ENCODE measurements around the gene GBE1. TPM values are rescaled to one million over a fixed set of nuclear protein-coding genes. Genes with fewer than 3 reads are reported as not detected.

GBE1 gene
- total and polyA plus RNA-seq, 8 donors, result 3.7 to 14.1 (median 9.0) TPM

DNA sequence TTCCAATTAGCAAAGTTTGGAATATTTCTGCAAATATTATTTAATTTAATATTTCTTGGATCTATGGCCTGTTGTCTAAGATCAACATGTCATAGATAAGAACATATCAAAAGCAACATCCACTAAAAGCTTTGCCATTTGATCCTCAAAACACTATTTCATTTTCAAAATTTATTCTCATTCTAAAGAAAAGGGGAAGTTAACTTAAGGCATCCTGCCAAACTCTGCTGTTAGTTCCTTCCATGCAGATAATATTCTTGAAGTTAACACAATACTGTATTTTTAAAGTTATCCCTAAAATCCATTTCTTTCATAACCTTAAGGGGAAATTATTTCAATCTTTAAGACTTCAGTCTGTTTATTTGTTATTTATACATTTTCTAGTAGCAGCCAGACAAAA lies 28.2 kb upstream of the GBE1 start:
- Histone ChIP-seq H3K36me3 (no peaks in the 10 kb centered on the region), H3K27me3 (no peaks in the 10 kb centered on the region), H3K9me3 (no peaks in the 10 kb centered on the region), H3K4me1 (no peaks in the 10 kb centered on the region), H3K27ac (no peak overlapping the region), H3K4me3 (no peak overlapping the region)
- no peak for FAIRE-seq
- intact Hi-C loops (cut with DNase I), result no loop called here
- no peak for DNase-seq
- no peak for ATAC-seq
- TF ChIP-seq, protein P1, sequence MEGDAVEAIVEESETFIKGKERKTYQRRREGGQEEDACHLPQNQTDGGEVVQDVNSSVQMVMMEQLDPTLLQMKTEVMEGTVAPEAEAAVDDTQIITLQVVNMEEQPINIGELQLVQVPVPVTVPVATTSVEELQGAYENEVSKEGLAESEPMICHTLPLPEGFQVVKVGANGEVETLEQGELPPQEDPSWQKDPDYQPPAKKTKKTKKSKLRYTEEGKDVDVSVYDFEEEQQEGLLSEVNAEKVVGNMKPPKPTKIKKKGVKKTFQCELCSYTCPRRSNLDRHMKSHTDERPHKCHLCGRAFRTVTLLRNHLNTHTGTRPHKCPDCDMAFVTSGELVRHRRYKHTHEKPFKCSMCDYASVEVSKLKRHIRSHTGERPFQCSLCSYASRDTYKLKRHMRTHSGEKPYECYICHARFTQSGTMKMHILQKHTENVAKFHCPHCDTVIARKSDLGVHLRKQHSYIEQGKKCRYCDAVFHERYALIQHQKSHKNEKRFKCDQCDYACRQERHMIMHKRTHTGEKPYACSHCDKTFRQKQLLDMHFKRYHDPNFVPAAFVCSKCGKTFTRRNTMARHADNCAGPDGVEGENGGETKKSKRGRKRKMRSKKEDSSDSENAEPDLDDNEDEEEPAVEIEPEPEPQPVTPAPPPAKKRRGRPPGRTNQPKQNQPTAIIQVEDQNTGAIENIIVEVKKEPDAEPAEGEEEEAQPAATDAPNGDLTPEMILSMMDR (IDR thresholded peaks at IDR 0.05), result no peak

DNA sequence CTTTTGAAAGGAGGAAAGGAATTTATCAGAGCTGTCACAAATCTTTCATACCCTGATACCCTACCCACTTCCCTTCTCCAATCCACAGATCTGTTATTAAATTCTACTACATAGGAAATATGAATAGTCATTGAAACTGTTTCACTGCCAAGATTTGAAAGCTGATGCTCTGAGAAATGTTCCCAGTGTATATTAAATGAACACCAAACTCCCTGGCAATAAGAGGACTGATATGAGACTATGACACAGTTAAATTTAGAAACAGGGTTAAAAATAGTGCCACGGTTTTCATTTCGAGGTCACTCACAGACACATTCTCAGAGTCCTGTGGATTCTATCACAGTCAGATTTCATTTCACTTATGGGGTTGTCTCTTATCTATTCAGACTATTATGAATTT lies 27.2 kb upstream of the GBE1 start:
- no peaks in the 10 kb centered on the region for H3K4me1 ChIP-seq
- intact Hi-C loops (cut with DNase I), result no loop called here
- no peak overlapping the region for H3K27ac ChIP-seq
- no peaks in the 10 kb centered on the region for H3K27me3 ChIP-seq
- H3K36me3 ChIP-seq, result no peaks in the 10 kb centered on the region
- TF ChIP-seq, protein P1 (IDR thresholded peaks at IDR 0.05), result no peak
- WGBS, 2 donors, result 10 to 12% methylated on average over 2 of the region's 2 CpGs
- H3K9me3 ChIP-seq, result no peaks in the 10 kb centered on the region
- ATAC-seq, result no peak
- no peak for DNase-seq
- H3K4me3 ChIP-seq, result no peak overlapping the region
- no peak for FAIRE-seq

GRCh38 chr3:81788044-81788443 lies 26.6 kb upstream of the GBE1 start:
- Histone ChIP-seq H3K36me3 (no peaks in the 10 kb centered on the region), H3K27ac (no peak overlapping the region), H3K27me3 (no peaks in the 10 kb centered on the region), H3K4me3 (no peak overlapping the region), H3K9me3 (no peaks in the 10 kb centered on the region), H3K4me1 (no peaks in the 10 kb centered on the region)
- FAIRE-seq, result no peak
- WGBS, 2 donors, result 63 to 71% methylated on average over 2 of the region's 2 CpGs
- TF ChIP-seq, protein P1 (IDR thresholded peaks at IDR 0.05), result no peak
- DNase-seq, result no peak
- no peak for ATAC-seq
- intact Hi-C loops (cut with DNase I), result no loop called here

- Histone ChIP-seq H3K4me3 (no peak overlapping the region), H3K36me3 (no peaks in the 10 kb centered on the region), H3K27ac (no peak overlapping the region), H3K9me3 (no peaks in the 10 kb centered on the region), H3K4me1 (peaks cover 0 to 6% (median 6%) of the 10 kb centered on the region in 3 donors), H3K27me3 (no peaks in the 10 kb centered on the region)
- no peak for FAIRE-seq
- TF ChIP-seq, protein P1 (IDR thresholded peaks at IDR 0.05), result no peak
- no peak for ATAC-seq
- DNase-seq, result no peak
- intact Hi-C loops (cut with DNase I), result no loop called here
- 21 to 23% methylated on average over 3 of the region's 3 CpGs for WGBS, 2 donors
These were observed 21.1 kb upstream of the GBE1 start for GRCh38 chr3:81782585-81782984.

DNA sequence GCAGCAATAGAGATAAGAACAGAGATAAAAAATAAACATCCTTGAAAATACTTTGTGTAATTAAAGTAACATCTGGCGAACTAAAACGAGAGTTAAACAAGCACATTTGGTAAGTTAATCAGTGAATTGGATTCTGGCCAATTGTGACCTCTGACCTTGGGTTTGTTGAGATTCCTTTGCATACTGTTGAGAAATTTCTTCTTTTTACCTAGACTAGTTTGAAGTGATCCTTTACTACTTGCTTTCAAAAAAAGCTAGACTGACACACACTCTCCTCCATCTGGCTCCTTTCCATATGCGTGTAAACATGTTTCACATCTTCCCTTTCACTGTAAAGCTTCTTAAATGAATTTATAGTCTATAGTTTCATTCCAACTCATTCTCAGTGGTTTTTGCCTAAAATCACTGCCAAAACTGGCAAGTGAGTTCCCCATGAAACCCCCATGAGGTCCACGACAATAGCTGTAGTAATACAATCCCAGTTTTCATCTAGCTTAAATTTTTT lies 17.3 kb upstream of the GBE1 start:
- FAIRE-seq, result no peak
- no peaks in the 10 kb centered on the region for H3K27me3 ChIP-seq
- H3K27ac ChIP-seq, result no peak overlapping the region
- no peaks in the 10 kb centered on the region for H3K9me3 ChIP-seq
- DNase-seq, result no peak
- 33 to 35% methylated on average over 4 of the region's 4 CpGs for WGBS, 2 donors
- H3K4me1 ChIP-seq, result peaks cover 0 to 6% (median 6%) of the 10 kb centered on the region in 3 donors
- TF ChIP-seq, protein P1 (IDR thresholded peaks at IDR 0.05), result no peak
- no peak for ATAC-seq
- no peak overlapping the region for H3K4me3 ChIP-seq
- intact Hi-C loops (cut with DNase I), result no loop called here
- H3K36me3 ChIP-seq, result no peaks in the 10 kb centered on the region
